ENCODE data around the gene MCF2L2. TPM values are rescaled to one million over a fixed set of nuclear protein-coding genes. Genes with fewer than 3 reads are reported as not detected.

The MCF2L2 gene
- total RNA-seq, 1 donor = under 0.01 TPM

GRCh38 chr3:183290216-183290615 is 138.2 kb downstream of the MCF2L2 start:
- H3K27me3 ChIP-seq (ENCODE audit: insufficient read depth, low read length) = no peaks in the 10 kb centered on the region
- H3K27ac ChIP-seq (ENCODE audit: low read depth, low read length) = no peak overlapping the region
- H2AFZ ChIP-seq (ENCODE audit: low read length) = no peak overlapping the region
- H3K4me2 ChIP-seq (ENCODE audit: insufficient read depth, low read length) = no peak overlapping the region
- H3K4me1 ChIP-seq (ENCODE audit: insufficient read depth, low read length) = peaks cover 30% of the 10 kb centered on the region
- DNase-seq (ENCODE audit: insufficient read length, low spot score, missing footprints) = no peak
- no peak overlapping the region for H3K4me3 ChIP-seq (ENCODE audit: insufficient read depth, low read length)
- H4K20me1 ChIP-seq (ENCODE audit: insufficient read depth, low read length) = no peaks in the 10 kb centered on the region
- no peaks in the 10 kb centered on the region for H3K9me3 ChIP-seq (ENCODE audit: low read depth, low read length)
- TF ChIP-seq CTCF (IDR thresholded peaks at IDR 0.05; ENCODE audit: extremely low read depth, low read depth, low read length) = no peak
- H3K79me2 ChIP-seq (ENCODE audit: insufficient read depth, low read length) = no peaks in the 10 kb centered on the region
- no peaks in the 10 kb centered on the region for H3K36me3 ChIP-seq (ENCODE audit: insufficient read depth, low read length)

DNA sequence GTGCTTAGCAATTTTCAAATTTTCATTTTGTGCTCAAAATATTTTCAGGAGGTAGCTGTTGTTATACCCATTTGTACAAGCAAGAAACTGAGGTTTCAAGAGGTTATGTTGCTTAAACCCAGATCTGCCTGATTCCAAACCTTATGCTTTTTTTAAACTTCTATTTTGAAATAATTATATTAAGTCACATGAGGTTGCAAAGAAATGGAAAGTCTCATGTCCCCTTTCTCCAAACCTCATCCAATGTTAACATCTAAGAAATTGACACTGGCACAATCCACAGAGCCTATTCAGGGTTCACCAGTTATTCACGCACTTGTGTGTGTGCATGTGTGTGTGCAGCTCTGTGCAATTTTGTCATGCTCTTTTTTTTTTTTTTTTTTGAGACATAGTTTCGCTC is 140.3 kb downstream of the MCF2L2 start:
- no peak overlapping the region for H3K4me3 ChIP-seq (ENCODE audit: insufficient read depth, low read length)
- peak overlapping the region; percentile 50 for H3K4me2 ChIP-seq (ENCODE audit: insufficient read depth, low read length)
- no peak overlapping the region for H2AFZ ChIP-seq (ENCODE audit: low read length)

DNA sequence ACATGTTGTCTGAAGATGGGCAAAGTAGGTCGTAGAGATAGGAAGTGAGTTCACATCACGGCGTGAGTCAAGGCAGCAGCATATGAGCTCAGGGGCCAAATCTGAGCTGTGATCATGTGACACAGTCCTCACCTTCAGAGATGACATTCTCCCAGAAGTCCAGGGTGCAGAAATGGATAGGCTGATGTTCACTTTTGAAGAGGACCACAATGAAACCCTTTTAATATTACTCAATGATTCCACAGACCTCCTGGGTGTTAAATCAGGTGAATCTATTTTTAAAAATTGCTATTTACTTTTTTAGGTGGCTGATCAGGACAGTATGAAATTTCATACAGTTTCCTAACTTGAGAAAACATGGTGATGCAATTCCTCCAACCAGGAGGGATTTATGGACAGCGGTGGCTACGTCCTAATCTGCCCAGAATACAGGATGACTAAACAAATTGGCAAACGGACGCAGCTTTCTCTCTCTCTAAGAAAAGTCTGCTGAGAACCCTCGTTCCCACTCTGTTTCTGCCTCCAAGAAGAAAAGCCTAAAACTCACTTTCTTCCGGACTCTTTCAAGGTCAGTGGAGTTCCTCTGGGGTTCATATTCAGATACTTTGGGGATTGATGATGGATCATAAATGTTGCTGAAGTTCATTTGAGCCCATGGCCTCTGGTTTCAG is 141.0 kb downstream of the MCF2L2 start:
- TF ChIP-seq CTCF (IDR thresholded peaks at IDR 0.05; ENCODE audit: extremely low read depth, low read depth, low read length) = no peak

More for the DNA sequence above, 140.3 kb downstream of the MCF2L2 start:
- H3K79me2 ChIP-seq (ENCODE audit: insufficient read depth, low read length) = no peaks in the 10 kb centered on the region
- no peaks in the 10 kb centered on the region for H3K36me3 ChIP-seq (ENCODE audit: insufficient read depth, low read length)
- peaks cover 30% of the 10 kb centered on the region for H3K4me1 ChIP-seq (ENCODE audit: insufficient read depth, low read length)
- H3K27me3 ChIP-seq (ENCODE audit: insufficient read depth, low read length) = no peaks in the 10 kb centered on the region
- no peaks in the 10 kb centered on the region for H3K9me3 ChIP-seq (ENCODE audit: low read depth, low read length)
- H3K27ac ChIP-seq (ENCODE audit: low read depth, low read length) = peak overlapping the region; percentile 87
- TF ChIP-seq CTCF (IDR thresholded peaks at IDR 0.05; ENCODE audit: extremely low read depth, low read depth, low read length) = no peak
- no peak for DNase-seq (ENCODE audit: insufficient read length, low spot score, missing footprints)
- no peaks in the 10 kb centered on the region for H4K20me1 ChIP-seq (ENCODE audit: insufficient read depth, low read length)

DNA sequence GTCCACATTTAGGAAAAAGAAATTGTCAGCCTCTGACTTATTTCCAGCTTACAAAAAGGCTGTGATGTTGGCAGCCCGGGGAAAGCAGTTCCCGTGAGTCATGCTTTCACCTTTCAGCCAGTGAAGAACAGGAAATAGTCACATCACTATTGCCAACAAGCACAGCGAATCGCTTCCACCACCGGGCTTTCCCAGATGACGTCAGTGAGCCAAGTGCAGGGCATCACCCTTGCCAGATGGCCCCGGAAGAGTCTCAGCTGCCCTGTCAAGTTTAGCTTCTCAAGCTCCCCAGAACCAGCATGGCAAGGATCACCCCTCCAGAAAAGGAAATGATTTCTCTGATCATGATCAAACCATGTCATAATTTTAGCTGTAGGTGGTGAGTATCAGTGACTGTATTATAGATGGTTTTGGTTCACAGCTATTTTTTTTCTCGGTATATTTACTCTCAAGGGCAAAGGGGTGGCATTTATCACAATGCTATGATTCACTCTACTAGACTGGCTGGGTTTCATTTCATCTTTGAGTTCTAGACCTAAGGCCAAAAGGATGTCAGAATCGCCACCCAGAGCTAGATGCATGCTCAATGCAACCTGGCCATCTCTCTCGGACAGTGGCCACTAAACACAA is 142.5 kb downstream of the MCF2L2 start:
- H4K20me1 ChIP-seq (ENCODE audit: insufficient read depth, low read length) = no peaks in the 10 kb centered on the region
- peak overlapping the region; percentile 44 for H3K4me2 ChIP-seq (ENCODE audit: insufficient read depth, low read length)
- TF ChIP-seq CTCF (IDR thresholded peaks at IDR 0.05; ENCODE audit: extremely low read depth, low read depth, low read length) = no peak
- H3K79me2 ChIP-seq (ENCODE audit: insufficient read depth, low read length) = no peaks in the 10 kb centered on the region
- H3K36me3 ChIP-seq (ENCODE audit: insufficient read depth, low read length) = no peaks in the 10 kb centered on the region
- H2AFZ ChIP-seq (ENCODE audit: low read length) = peak overlapping the region; percentile 11
- no peaks in the 10 kb centered on the region for H3K9me3 ChIP-seq (ENCODE audit: low read depth, low read length)
- peak overlapping the region; percentile 87 for H3K27ac ChIP-seq (ENCODE audit: low read depth, low read length)
- H3K4me1 ChIP-seq (ENCODE audit: insufficient read depth, low read length) = peaks cover 30% of the 10 kb centered on the region
- DNase-seq (ENCODE audit: insufficient read length, low spot score, missing footprints) = peak; percentile 93
- H3K4me3 ChIP-seq (ENCODE audit: insufficient read depth, low read length) = peak overlapping the region; percentile 3
- H3K27me3 ChIP-seq (ENCODE audit: insufficient read depth, low read length) = no peaks in the 10 kb centered on the region

More for the DNA sequence above, 141.0 kb downstream of the MCF2L2 start:
- H2AFZ ChIP-seq (ENCODE audit: low read length) = peak overlapping the region; percentile 48
- no peaks in the 10 kb centered on the region for H3K79me2 ChIP-seq (ENCODE audit: insufficient read depth, low read length)
- H3K4me1 ChIP-seq (ENCODE audit: insufficient read depth, low read length) = peaks cover 30% of the 10 kb centered on the region
- peak overlapping the region; percentile 87 for H3K27ac ChIP-seq (ENCODE audit: low read depth, low read length)
- no peaks in the 10 kb centered on the region for H3K27me3 ChIP-seq (ENCODE audit: insufficient read depth, low read length)
- H3K36me3 ChIP-seq (ENCODE audit: insufficient read depth, low read length) = no peaks in the 10 kb centered on the region
- no peaks in the 10 kb centered on the region for H3K9me3 ChIP-seq (ENCODE audit: low read depth, low read length)
- peak overlapping the region; percentile 50 for H3K4me2 ChIP-seq (ENCODE audit: insufficient read depth, low read length)
- H4K20me1 ChIP-seq (ENCODE audit: insufficient read depth, low read length) = no peaks in the 10 kb centered on the region
- peak; percentile 91 for DNase-seq (ENCODE audit: insufficient read length, low spot score, missing footprints)
- no peak overlapping the region for H3K4me3 ChIP-seq (ENCODE audit: insufficient read depth, low read length)

Data from osteoblast (primary cell).